Endodermal cell (in vitro differentiated cells): Measurements from ENCODE around the gene C1orf35. TPM values are rescaled to one million over a fixed set of nuclear protein-coding genes. Genes with fewer than 3 reads are reported as not detected.
A peak's percentile ranks its signal among the peaks of the same experiment; 100 is the strongest.

Experiments
- DNase-seq: peaks from one replicate; pipeline ENCODE4 v3.0.0-alpha.2; 2017
- H3K27ac ChIP-seq: 2 replicates; pipeline ENCODE4 v1.5.1; 2013; ENCODE audit warnings: mild to moderate bottlenecking, low read depth, low read length, moderate library complexity
- H3K27me3 ChIP-seq: 2 replicates; pipeline ENCODE4 v1.6.1; 2013; ENCODE audit warnings: mild to moderate bottlenecking, low read length, moderate library complexity; ENCODE audit not compliant: insufficient read depth, control insufficient read depth, poor library complexity, severe bottlenecking
- H3K36me3 ChIP-seq: 2 replicates; pipeline ENCODE4 v1.7.0; 2013; ENCODE audit warnings: mild to moderate bottlenecking, low read length, moderate library complexity; ENCODE audit not compliant: control insufficient read depth, insufficient read depth
- H3K4me1 ChIP-seq: one replicate; pipeline ENCODE4 v1.7.0; 2013; ENCODE audit warnings: low read length; ENCODE audit not compliant: control insufficient read depth, insufficient read depth
- H3K4me3 ChIP-seq: 2 replicates; pipeline ENCODE4 v1.5.1; 2013; ENCODE audit warnings: mild to moderate bottlenecking, low read length, moderate library complexity
- H3K9ac ChIP-seq: 2 replicates; pipeline ENCODE4 v1.6.1; 2013; ENCODE audit warnings: mild to moderate bottlenecking, low read length, moderate library complexity; ENCODE audit not compliant: poor library complexity, severe bottlenecking; ENCODE audit errors: extremely low read depth
- H3K9me3 ChIP-seq: 2 replicates; pipeline ENCODE4 v1.6.1; 2013; ENCODE audit warnings: mild to moderate bottlenecking, low read length, moderate library complexity; ENCODE audit not compliant: control insufficient read depth
- H3K27ac Mint-ChIP-seq: 2 replicates; pipeline ENCODE4 v1.8.0; 2020; ENCODE audit warnings: mixed read lengths
- H3K27me3 Mint-ChIP-seq: 2 replicates; pipeline ENCODE4 v1.8.0; 2021; ENCODE audit warnings: mild to moderate bottlenecking, mixed read lengths; ENCODE audit not compliant: insufficient read depth
- H3K36me3 Mint-ChIP-seq: 2 replicates; pipeline ENCODE4 v1.8.0; 2020; ENCODE audit warnings: low read depth, mixed read lengths
- H3K4me1 Mint-ChIP-seq: 2 replicates; pipeline ENCODE4 v1.8.0; 2020; ENCODE audit warnings: mixed read lengths
- H3K4me3 Mint-ChIP-seq: 2 replicates; pipeline ENCODE4 v1.8.0; 2020; ENCODE audit warnings: mild to moderate bottlenecking, moderate library complexity, mixed read lengths
- H3K9me3 Mint-ChIP-seq: 2 replicates; pipeline ENCODE4 v1.8.0; 2020; ENCODE audit warnings: mild to moderate bottlenecking, mixed read lengths
- WGBS, 2 experiments: methylation state at CpG; one replicate each; pipeline versions ENCODE4 v1.1.5 to v1.1.7; 2013; ENCODE audit warnings: missing lambda C conversion rate in 2 of 2, mixed read lengths in 1 of 2; ENCODE audit not compliant: insufficient coverage in 1 of 2, insufficient read length in 1 of 2; 5-methylcytosine and 5-hydroxymethylcytosine counted together
- total RNA-seq, 2 donors: library from RNA; stranded (reverse); fragmentation: NEBNext Ultra II Directional in 1 of 2; extraction: Animal tissue kit (Norgen Biotek cat#: 25700) in 1 of 2; gene quantifications; 2 replicates in 1 of 2; 3 replicates in 1 of 2; pipeline ENCODE4 v1.2.1, GENCODE V29; 2021
- TF ChIP-seq, protein P1 (sequence below): fragments of 200-600 bp; sonication (generic); conservative IDR thresholded peaks from 2 replicates; pipeline ENCODE4 v1.5.0; 2021; ENCODE audit warnings: antibody characterized with exemption, mild to moderate bottlenecking

C1orf35 gene
- total RNA-seq, 2 donors from 2014 or later, result 31.6 to 34.0 TPM

GRCh38 chr1:228060458-228061190 lies 42.5 kb downstream of the C1orf35 start:
- H3K27me3 Mint-ChIP-seq, result peaks cover 60% of the 10 kb centered on the region
- Histone ChIP-seq H3K36me3 (no peaks in the 10 kb centered on the region), H3K27me3 (peaks cover 52% of the 10 kb centered on the region), H3K4me3 (peak overlapping the region; percentile 29), H3K9ac (no peak overlapping the region), H3K9me3 (no peaks in the 10 kb centered on the region), H3K4me1 (no peaks in the 10 kb centered on the region), H3K27ac (no peak overlapping the region)
- peaks cover 5% of the 10 kb centered on the region for H3K4me1 Mint-ChIP-seq
- no peaks in the 10 kb centered on the region for H3K36me3 Mint-ChIP-seq
- TF ChIP-seq, protein P1, sequence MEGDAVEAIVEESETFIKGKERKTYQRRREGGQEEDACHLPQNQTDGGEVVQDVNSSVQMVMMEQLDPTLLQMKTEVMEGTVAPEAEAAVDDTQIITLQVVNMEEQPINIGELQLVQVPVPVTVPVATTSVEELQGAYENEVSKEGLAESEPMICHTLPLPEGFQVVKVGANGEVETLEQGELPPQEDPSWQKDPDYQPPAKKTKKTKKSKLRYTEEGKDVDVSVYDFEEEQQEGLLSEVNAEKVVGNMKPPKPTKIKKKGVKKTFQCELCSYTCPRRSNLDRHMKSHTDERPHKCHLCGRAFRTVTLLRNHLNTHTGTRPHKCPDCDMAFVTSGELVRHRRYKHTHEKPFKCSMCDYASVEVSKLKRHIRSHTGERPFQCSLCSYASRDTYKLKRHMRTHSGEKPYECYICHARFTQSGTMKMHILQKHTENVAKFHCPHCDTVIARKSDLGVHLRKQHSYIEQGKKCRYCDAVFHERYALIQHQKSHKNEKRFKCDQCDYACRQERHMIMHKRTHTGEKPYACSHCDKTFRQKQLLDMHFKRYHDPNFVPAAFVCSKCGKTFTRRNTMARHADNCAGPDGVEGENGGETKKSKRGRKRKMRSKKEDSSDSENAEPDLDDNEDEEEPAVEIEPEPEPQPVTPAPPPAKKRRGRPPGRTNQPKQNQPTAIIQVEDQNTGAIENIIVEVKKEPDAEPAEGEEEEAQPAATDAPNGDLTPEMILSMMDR, result no peak
- peak; percentile 92 for DNase-seq
- peak overlapping the region; percentile 62 for H3K4me3 Mint-ChIP-seq
- H3K9me3 Mint-ChIP-seq, result peaks cover 5% of the 10 kb centered on the region
- H3K27ac Mint-ChIP-seq, result no peak overlapping the region
- WGBS, 2 experiments, result 54 to 67% methylated on average over 18 to 34 of the region's 34 CpGs

- H3K4me3 ChIP-seq, result peak overlapping the region; percentile 29
- peak; percentile 100 for DNase-seq
- no peak overlapping the region for H3K9ac ChIP-seq
- TF ChIP-seq, protein P1, result no peak
- peak overlapping the region; percentile 62 for H3K4me3 Mint-ChIP-seq
- H3K27me3 ChIP-seq, result peaks cover 55% of the 10 kb centered on the region
- no peaks in the 10 kb centered on the region for H3K36me3 ChIP-seq
- no peaks in the 10 kb centered on the region for H3K36me3 Mint-ChIP-seq
- no peaks in the 10 kb centered on the region for H3K4me1 ChIP-seq
- H3K9me3 ChIP-seq, result no peaks in the 10 kb centered on the region
- H3K27me3 Mint-ChIP-seq, result peaks cover 64% of the 10 kb centered on the region
- peaks cover 5% of the 10 kb centered on the region for H3K4me1 Mint-ChIP-seq
- no peak overlapping the region for H3K27ac Mint-ChIP-seq
- H3K27ac ChIP-seq, result no peak overlapping the region
- WGBS, 2 experiments, result 28 to 42% methylated on average over 13 to 33 of the region's 33 CpGs
- H3K9me3 Mint-ChIP-seq, result peaks cover 5% of the 10 kb centered on the region
Observed at GRCh38 chr1:228059634-228060457, 43.3 kb downstream of the C1orf35 start.

GRCh38 chr1:228058949-228059633 lies 44.0 kb downstream of the C1orf35 start:
- Histone ChIP-seq H3K4me3 (no peak overlapping the region), H3K27me3 (peaks cover 55% of the 10 kb centered on the region), H3K27ac (no peak overlapping the region), H3K4me1 (no peaks in the 10 kb centered on the region), H3K9me3 (no peaks in the 10 kb centered on the region), H3K36me3 (no peaks in the 10 kb centered on the region), H3K9ac (no peak overlapping the region)
- H3K4me3 Mint-ChIP-seq, result peak overlapping the region; percentile 62
- peaks cover 5% of the 10 kb centered on the region for H3K4me1 Mint-ChIP-seq
- no peak overlapping the region for H3K27ac Mint-ChIP-seq
- peaks cover 69% of the 10 kb centered on the region for H3K27me3 Mint-ChIP-seq
- TF ChIP-seq, protein P1, result no peak
- H3K9me3 Mint-ChIP-seq, result peaks cover 7% of the 10 kb centered on the region
- 55 to 61% methylated on average over 53 to 66 of the region's 66 CpGs for WGBS, 2 experiments
- DNase-seq, result no peak
- H3K36me3 Mint-ChIP-seq, result no peaks in the 10 kb centered on the region
